Activated CD8-positive, alpha-beta memory T cell treated with anti-CD3 and anti-CD28 coated beads for 36 hours (primary cell): ENCODE results near the gene TPCN2. TPM values are rescaled to one million over a fixed set of nuclear protein-coding genes. Genes with fewer than 3 reads are reported as not detected.

ENCODE experiments used
- CTCF ChIA-PET: fragments of 350-600 bp; sonication (Branson Sonifier 250); formaldehyde crosslinking; loops from one replicate; lab custom pipeline; 2021; ENCODE audit warnings: antibody characterized with exemption; lab: Charles Lee
- POLR2A ChIA-PET: fragments of 350-600 bp; sonication (Branson Sonifier 250); formaldehyde crosslinking; loops from one replicate; lab custom pipeline; 2021; ENCODE audit warnings: antibody characterized with exemption; lab: Charles Lee
- total RNA-seq, 2 experiments: library from RNA; stranded (reverse); gene quantifications; one replicate each; pipeline ENCODE4 v1.2.3, GENCODE V29; 2021

Gene TPCN2
- total RNA-seq, 2 experiments from 2014 or later: 12.7 to 14.4 TPM

GRCh38 chr11:69053546-69054396 lies 5.0 kb downstream of the TPCN2 start:
- ChIA-PET POLR2A (no interaction called here), CTCF (no interaction called here)

GRCh38 chr11:69054397-69055211 lies 5.9 kb downstream of the TPCN2 start:
- CTCF ChIA-PET: interaction anchor here (0.7 kb wide), 1 partner anchor 13 kb away, joined by 3 read pairs; no protein-coding TSS in a partner anchor
- POLR2A ChIA-PET: no interaction called here

- POLR2A ChIA-PET: no interaction called here
These were observed 6.5 kb downstream of the TPCN2 start for GRCh38 chr11:69055212-69055586.

GRCh38 chr11:69055598-69056516 lies 7.1 kb downstream of the TPCN2 start:
- CTCF ChIA-PET: interaction anchor here (0.7 kb wide), 2 partner anchors 15 to 148 kb away, joined by 3 read pairs; no protein-coding TSS in a partner anchor
- POLR2A ChIA-PET: interaction anchor here (0.6 to 1.1 kb wide), 2 partner anchors 153 to 451 kb away, joined by 3 read pairs; partner anchors contain the start of genes IGHMBP2 and MRPL21

More at GRCh38 chr11:69055212-69055586, 6.5 kb downstream of the TPCN2 start:
- CTCF ChIA-PET: interaction anchor here (0.7 kb wide), 1 partner anchor 14 kb away, joined by 3 read pairs; no protein-coding TSS in a partner anchor

GRCh38 chr11:69057236-69057635 lies 8.5 kb downstream of the TPCN2 start:
- CTCF ChIA-PET: no interaction called here

GRCh38 chr11:69057801-69058200 lies 9.1 kb downstream of the TPCN2 start:
- ChIA-PET POLR2A (no interaction called here), CTCF (interaction anchor here (0.6 kb wide), 1 partner anchor 13 kb away, joined by 3 read pairs; no protein-coding TSS in a partner anchor)

More at GRCh38 chr11:69057236-69057635, 8.5 kb downstream of the TPCN2 start:
- POLR2A ChIA-PET: no interaction called here

- ChIA-PET POLR2A (no interaction called here), CTCF (interaction anchor here (0.6 kb wide), 1 partner anchor 14 kb away, joined by 3 read pairs; no protein-coding TSS in a partner anchor)
These were observed 10.0 kb downstream of the TPCN2 start for GRCh38 chr11:69058511-69059270.

GRCh38 chr11:69059429-69059828 lies 10.7 kb downstream of the TPCN2 start:
- CTCF ChIA-PET: no interaction called here
- POLR2A ChIA-PET: no interaction called here

- CTCF ChIA-PET: no interaction called here
- POLR2A ChIA-PET: no interaction called here
These were observed 11.3 kb downstream of the TPCN2 start for GRCh38 chr11:69059985-69060384.

- CTCF ChIA-PET: no interaction called here
- POLR2A ChIA-PET: no interaction called here
These were observed 12.3 kb downstream of the TPCN2 start for GRCh38 chr11:69060806-69061712.

GRCh38 chr11:69061713-69062053 lies 13.0 kb downstream of the TPCN2 start:
- CTCF ChIA-PET: no interaction called here

GRCh38 chr11:69062169-69062855 lies 13.6 kb downstream of the TPCN2 start:
- CTCF ChIA-PET: no interaction called here
- POLR2A ChIA-PET: no interaction called here

More at GRCh38 chr11:69061713-69062053, 13.0 kb downstream of the TPCN2 start:
- POLR2A ChIA-PET: no interaction called here

GRCh38 chr11:69062873-69063651 lies 14.3 kb downstream of the TPCN2 start:
- ChIA-PET CTCF (no interaction called here), POLR2A (no interaction called here)

- POLR2A ChIA-PET: no interaction called here
- CTCF ChIA-PET: no interaction called here
These were observed 15.0 kb downstream of the TPCN2 start for GRCh38 chr11:69063652-69064260.

- POLR2A ChIA-PET: no interaction called here
- CTCF ChIA-PET: no interaction called here
These were observed 15.7 kb downstream of the TPCN2 start for GRCh38 chr11:69064394-69064957.
